Stimulated activated CD8-positive, alpha-beta memory T cell treated with anti-CD3 and anti-CD28 coated beads, Interleukin-12 subunit alpha, Interleukin-12 subunit beta, amount 100 ng/mL, for 24 hours (primary cell): Measurements from ENCODE around the gene DNAH6.
"Not testable (repeated sequence)": the region's sequence is repeated elsewhere in the genome, so short reads cannot be mapped to it uniquely, and the experiment has no call there.

Experiments used
- DNase-seq: peaks from one replicate; pipeline ENCODE4 v3.0.0-alpha.2; 2020; ENCODE audit errors: extremely low read depth

Gene DNAH6

DNA sequence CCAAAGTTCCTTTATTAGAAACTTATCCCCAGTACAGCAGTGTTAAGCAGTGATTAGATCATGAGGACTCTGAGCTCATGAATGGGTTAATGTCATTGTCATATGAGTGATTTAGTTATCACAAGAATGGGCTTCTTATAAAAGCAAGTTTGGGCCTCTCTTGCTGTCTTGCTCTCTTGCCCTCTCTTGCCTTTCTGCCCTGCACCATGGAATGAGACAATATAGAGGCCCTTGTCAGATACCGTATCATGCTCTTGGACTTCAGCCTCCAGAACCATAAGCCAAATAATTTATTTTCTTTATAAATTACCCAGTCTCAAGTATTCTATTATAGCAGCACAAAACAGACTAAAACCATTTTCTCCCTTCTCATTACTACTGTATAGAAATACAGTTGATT is 238.8 kb downstream of the DNAH6 start:
- no peak for DNase-seq

DNA sequence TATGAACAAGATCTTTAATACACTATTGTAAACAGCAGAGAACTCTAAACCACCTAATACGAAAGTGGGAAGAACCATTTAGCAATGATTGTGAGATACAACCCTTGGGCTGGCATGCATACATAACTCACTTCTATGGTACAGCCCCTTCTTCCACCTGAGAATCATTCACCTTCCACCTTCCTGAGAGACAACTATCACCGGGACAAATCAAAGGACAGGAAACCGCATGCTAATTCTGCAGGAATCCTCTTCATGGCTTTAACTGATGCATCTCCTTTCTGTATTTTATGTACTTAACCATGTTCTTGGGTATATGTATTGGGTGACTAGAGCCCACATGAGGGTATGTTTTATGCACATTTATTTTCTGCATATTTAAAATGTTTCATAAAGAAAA is 241.3 kb downstream of the DNAH6 start:
- DNase-seq, result no peak

DNA sequence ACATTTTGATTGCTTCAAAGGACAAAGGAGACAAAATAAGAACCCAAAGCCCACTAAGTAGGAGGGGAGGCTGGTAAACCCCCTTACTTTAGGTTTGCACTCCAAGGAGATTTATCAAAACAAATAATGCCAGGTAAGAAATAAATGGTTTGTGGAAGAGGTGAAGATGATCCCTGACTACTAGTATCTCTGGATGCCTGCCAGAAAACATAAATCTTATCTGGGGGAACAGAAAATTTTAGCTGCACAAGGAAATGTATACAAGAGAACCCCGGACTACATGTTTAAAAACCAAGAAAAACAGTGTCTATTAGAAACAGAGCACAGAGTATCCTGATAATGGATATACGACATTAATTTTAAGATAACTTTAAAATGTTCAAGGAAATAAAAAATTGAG is 250.5 kb downstream of the DNAH6 start:
- no peak for DNase-seq

DNA sequence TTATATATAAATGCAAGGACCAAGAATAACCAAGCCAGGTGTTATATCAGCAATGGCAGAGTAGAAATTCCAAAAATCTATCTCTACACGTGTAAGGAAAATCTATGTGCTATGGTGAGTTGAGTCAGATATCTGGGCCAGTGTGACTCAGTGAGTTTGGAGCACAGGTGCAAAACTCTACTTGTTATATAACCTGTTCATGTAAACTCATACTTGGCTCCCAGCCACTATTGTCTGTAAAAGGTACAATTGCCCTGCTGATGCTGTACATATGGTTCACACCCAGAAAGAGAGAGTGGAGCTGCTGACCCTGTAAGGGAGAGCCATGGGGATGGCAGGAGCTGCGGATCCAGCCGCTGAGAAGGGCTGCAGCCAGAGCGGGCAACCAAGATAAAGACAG is 252.5 kb downstream of the DNAH6 start:
- DNase-seq, result no peak

DNA sequence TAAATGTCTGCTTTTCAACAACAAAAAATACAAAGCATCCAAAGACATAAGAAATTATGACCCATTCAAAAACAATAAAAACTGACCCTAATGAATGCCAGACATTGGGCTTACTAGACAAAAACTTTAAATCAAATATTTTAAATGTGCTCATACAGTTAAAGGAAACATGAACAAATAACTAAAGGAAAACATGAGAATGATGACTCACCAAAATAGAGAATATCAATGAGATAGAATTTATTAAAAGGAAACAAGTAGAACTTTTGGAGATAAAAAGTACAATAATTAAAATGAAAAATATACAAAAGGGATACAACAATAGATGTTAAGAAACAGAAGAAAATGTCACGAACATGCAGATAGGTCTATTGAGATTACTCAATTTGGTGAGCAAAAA is 254.0 kb downstream of the DNAH6 start:
- DNase-seq, result no peak

DNA sequence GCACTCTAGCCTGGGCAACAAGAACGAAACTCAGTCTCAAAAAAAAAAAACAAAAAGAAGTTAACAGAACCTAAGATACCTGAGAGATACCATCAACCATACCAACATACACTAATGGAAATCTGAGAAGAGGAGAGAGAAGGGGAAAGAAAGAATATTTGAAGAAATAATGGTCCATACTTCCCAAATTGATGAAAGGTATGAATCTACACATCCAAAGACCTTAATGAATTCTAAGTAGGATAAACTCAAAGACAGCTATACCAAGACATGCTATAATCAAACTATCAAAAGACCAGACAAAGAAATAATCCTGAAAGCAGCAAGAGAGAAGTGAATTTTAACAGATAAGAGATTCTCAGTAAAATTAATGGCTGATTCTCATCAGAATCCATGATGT is 255.0 kb downstream of the DNAH6 start:
- no peak for DNase-seq

DNA sequence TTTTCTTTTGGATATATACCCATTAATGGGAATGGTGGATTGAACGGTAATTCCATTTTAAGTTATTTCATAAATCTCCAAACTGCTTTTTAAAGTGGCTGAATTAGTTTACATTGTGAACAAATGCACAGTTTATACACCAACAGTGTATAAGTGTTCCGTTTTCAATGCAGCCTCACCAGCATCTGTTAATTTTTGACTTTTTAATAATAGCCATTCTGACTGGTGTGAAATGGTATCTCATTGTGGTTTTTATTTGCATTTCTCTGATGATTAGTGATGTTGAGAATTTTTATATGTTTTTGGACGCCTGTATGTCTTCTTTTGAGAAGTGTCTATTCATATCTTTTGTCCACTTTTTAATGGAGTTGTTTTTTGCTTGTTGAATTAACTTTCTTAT is 257.3 kb downstream of the DNAH6 start:
- DNase-seq, result not testable (repeated sequence)

DNA sequence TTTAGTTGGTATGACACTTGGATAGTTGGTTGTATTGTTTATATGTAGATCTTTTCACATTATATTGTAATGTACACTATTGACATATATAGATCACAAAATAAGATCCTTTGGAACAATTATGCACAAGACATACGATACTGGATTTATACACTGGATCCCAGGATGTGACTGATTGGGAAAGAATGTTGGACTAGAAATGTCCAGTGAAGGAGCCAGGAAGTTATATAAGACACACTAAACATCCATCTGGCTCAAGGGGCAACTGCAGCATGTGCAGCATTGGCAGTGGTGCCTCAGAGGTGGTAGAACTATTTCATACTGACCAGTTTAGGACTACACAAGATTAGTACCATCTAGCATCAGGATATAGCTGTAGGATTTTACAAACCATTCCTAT is 259.7 kb downstream of the DNAH6 start:
- no peak for DNase-seq

DNA sequence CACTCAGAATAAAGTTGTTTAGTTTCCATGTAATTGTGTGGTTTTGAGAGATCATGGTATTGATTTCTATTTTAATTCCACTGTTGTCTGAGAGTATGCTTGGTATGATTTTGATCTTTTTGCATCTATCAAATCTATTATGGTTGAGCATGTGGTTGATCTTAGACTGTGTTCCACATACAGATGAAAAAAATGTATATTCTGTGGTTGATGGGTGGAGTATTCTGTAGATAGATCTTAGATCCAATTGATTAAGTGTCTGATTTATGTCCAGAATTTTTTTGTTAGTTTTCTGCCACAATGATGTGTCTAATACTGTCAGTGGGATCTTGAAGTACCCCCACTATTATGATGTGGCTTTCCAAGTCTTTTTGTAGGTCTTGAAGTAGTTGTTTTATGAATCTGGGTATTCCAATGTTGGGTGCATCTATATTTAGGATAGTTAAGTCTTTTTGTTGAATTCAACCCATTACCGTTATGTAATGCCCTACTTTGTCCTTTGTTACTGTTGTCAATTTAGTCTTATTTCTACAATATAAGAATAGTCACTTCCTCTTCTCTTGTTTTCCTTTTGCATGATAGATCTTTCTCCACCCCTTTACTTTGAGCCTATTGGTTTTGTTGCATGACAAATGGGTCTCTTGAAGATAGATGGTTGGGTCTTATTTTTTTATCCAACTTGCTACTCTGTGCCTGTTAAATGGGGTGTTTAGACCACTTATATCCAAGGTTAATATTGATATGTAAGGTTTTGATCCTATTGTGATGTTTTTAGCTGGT is 262.8 kb downstream of the DNAH6 start:
- no peak for DNase-seq

DNA sequence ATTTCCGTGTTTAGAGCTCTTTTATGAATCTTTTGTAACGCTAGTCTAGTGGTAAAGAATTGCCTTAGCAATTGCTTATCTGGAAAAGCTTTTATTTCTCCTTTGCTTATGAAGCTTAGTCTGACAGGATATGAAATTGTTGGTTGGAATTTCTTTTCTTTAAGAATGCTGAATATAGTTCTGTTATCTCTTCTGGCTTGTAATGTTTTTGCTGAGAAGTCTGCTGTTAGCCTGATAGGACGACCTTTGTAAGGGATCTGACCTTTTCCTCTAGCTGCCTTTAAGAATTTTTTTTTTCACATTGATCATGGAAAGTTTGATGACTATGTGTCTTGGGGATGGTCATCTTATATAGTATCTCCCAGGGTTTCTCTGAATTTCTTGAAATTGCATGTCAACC is 263.5 kb downstream of the DNAH6 start:
- DNase-seq, result no peak

DNA sequence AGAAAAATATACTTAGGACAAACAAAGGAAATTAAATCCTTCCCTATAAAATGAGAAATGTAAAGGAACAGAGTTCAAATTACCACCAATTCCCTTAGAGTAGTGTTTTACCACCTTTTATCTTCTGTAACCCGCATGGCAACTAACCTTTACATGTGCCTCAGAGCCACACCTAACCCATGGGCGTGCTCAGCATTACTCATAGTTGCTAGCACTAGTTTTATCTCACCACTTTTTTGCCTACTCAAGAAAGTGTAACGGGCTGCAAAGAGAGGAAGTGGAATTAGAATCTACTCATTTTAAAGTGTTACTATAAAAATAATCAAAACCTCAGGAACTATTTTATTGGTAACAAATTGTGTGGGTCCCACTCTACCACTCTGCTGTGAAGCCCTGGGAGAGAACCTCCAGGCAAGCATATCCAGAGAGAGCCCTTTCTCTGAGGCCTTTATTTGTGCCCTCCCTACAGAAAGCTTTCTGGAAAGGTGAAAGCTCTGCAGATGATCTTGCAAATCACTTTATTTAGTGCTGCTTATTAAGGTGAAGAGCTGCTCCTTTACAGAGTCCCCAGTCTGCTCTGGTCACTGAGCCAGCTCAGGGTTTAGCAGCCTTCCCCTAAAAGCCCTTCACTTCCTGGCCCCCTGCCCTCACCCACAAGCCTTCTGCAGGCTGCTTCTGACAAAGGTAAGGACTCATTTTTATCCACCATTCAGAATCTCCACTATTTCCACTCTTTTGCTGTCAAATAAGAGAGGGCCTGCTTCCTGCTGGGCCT is 265.8 kb downstream of the DNAH6 start:
- peak; percentile 15 for DNase-seq

DNA sequence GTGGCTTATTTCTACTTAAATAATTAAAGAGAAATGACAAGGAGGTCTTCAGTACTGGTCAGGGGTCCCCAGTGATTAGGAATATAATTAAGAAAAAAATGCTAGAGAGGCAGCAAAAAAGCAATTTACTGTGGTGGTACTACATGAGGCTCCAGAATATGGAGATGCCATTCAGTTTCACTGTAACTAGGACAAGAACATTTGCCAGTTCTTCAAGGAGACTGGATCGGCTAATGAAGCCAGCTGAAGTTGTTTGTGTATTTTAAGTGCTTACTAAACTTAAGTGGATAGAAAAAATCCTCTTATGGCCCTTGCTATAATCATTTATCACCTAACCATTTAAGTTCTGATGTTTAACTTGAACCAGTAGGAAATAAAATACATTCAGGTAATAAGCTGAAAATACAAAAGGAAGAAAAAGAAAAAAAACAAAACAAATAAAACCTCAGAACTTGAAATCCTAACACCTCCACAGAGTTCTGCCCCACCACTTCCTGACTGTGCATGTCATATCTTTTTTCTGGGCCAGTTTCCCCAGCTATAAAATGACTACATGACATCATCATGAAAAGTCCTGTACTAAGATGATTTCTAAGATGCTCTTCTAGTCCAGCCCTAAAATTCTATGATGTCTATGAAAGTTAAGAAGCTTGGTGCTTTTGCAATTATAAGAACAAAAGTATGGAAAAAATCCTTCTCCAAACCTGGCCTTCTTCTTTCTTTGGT is 266.6 kb downstream of the DNAH6 start:
- no peak for DNase-seq

DNA sequence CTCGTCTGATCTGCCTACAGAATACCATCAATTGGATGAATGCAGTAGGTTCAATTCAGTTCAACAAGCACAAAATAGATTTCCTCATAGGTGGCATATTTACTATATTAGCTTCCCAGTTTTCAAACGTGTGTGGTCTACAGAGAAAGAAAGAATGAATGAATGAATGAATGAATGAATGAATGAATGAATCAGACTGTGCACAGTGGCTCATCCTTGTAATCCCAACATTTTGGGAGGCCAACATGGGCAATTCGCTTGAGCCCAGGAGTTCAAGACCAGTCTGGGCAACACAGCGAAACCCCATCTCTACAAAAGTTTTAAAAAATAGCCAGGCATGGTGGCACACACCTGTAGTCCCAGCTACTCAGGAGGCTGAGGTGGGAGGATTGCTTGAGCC is 269.7 kb downstream of the DNAH6 start:
- no peak for DNase-seq

DNA sequence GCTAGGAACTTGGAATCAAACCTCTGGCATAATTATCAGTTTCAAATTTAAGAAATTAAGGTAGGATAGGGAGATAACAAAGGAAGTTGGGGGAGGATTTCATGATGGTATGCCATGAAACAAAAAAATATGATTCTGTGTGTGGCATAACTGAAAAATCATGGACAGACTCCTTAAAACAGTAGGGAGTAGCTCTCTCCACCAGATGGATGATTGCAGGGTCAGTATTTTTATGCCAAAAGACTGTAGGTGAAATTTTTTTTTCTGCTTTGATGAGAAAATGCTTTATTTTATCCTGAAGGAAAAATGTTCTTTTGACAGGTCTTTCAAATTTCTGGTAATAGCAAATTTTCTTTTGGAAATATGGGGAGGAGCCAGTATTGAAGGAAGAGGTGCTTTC is 270.3 kb downstream of the DNAH6 start:
- DNase-seq, result no peak

DNA sequence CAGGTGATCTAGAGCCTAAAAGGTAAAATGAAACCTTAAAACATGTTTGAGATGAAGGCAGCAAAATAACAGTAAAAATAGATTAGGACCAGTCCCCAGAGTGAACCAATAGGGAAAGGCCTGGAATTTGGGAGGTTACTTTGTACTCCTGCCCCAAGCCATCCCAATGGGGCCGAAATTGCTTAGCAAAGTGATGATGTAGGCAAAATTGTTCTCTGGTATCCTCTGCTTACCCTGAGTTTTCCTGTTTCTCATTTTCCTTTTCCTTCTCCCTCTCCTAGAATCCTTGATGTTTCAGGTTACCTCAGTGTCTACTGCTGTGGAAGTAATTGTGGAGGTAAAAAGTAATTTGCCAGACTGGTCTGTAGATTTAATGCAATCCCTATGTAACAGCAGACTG is 271.7 kb downstream of the DNAH6 start:
- DNase-seq, result no peak

DNA sequence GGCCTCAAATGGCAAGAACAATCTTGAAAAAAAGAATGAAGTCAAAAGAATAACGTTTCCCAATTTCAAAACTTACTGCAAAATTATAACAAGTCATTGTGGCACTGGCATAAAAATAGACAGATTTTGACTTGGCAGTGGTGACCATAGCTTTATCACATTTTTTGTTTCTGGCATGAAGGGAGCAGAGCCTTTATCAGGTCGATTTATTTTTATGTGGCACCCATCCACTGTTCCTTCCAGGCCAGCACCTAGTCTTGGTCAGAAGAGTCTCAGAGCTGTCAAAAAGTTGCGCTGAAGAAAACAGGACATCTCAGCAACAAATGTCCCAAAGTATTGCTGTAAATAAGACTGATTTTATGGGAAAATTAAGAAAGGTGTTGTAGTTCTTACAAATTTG is 272.2 kb downstream of the DNAH6 start:
- DNase-seq, result no peak

DNA sequence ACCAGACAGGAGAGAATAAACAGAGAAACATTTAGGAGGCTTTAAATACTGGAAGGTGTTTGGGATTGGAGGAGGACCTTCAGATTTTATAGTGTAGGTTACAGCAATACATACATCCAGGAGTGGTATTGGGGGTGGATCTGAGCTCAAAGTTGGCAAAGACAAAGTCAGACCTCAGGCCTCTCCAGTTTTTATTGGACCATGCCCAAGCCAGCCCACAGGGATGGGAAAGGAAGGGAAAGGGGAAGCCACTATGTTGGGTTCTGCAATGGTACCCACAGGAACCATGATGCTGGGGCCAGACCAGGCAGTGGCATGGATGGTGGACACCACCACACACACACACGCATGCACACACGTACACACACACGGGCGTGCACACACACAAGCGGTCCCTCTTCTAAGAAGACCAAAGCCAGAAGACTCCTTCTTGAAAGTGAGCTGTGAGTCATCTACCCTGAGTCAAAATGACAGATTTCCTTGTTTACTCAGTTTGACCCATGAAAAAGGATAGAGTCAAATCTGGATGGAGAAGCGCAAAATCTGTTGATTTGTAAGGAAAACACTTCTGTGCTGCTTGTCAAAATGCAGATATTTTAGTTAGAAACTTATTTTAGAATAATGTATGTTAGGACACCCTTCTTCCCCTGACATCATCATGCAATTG is 276.7 kb downstream of the DNAH6 start:
- DNase-seq, result no peak

DNA sequence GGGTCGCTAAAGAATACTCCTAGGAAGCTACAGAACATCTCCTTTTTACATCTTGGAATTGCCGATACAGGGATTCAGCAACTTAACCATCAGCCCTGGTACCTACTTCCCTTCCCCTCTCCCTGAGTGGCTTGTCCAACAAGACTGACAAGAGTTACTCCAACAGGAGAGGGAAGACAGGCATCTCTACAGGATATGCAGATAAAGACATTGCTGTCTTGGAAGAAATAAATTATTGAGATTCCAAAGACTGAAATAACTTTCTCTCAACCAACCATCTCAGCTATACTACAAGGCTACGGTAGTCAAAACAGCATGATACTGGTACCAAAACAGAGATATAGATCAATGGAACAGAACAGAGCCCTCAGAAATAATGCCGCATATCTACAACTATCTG is 277.3 kb downstream of the DNAH6 start:
- DNase-seq, result no peak

DNA sequence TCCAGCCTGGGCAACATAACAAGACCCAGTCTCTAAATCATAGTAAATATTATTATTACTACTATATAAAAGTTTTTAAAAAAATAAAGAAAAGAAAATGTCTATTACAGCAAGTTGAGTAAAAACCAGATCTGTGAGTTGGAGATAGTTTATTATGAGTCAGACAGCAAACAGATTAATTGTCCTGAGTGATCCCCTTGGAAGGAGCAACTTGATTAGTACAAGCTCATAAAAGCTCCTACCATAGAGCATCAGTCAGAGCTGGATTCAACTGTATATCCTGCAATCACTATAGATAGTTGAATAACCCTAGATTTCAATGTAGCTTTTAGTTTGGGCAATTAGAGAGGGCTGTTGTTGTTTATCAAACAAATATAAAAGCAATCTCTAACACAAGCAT is 280.5 kb downstream of the DNAH6 start:
- DNase-seq, result no peak

DNA sequence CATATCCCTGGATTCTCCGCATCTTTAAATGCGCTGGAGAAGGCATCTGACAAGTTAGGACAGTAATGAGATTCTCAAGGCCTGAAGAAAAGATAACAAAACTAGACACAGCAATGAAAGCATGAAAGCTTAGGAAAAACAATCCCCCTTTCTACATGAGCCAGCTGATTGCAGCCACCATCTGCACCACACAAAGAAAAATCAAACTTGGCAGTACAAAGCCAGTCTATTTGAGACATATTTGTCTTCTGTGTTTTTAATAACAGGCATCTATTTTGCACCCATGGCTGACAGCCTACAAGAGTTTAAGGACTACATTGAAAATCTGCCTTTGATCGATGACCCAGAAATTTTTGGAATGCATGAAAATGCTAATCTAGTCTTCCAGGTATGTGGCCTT is 281.0 kb downstream of the DNAH6 start:
- no peak for DNase-seq

DNA sequence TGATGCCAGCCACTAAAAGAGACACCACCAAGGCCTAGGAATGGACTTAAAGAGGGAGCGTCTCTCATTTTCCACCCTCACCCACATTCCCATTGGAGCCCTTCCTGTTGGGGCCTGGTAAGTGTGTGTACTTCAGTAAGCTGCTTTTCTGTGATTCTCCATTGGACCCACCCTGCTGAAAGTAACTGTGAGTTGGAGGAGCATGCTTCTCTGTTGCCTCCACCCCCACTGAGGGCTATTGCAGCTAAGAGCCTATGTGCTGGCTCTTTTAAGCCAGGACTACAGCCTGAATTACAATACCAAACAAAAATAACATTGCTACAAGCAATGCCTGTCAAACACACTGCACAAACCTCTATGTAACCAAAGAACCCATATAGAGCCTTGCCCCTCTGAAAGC is 283.5 kb downstream of the DNAH6 start:
- no peak for DNase-seq

DNA sequence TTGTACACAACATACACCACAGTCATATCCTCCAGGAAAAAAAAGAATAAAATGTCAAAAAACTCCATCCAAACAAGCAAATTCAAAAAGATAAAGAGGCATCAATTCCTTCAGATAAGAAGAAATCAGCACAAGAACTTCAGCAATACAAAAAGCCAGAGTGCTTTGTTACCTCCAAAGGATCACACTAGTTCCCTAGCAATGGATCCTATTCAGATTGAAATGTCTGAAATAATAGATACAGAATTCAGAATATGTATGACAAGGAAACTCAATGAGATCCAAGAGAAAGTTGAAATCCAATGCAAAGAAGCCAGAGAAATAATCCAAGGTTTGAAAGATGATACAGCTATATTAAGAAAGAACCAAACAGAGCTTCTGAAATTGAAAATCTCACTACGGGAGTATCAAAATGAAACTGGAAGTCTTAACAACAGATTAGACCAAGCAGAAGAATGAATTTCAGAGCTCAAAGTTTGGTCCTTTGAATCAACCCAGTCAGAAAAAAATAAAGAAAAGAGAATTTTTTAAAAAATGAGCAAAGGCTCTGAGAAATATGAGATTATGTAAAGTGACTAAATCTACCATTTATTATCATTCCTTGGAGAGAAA is 284.0 kb downstream of the DNAH6 start:
- no peak for DNase-seq
